HG03378 (cell line): ENCODE data around the gene RELCH.
A peak's percentile ranks its signal among the peaks of the same experiment; 100 is the strongest.
"Not testable (repeated sequence)": the region's sequence is repeated elsewhere in the genome, so short reads cannot be mapped to it uniquely, and the experiment has no call there.

Experiments used
- ATAC-seq: cut with Tn5 transposase; IDR thresholded peaks from one replicate; pipeline ENCODE4 v1.9.1; 2021; ENCODE audit warnings: mild to moderate bottlenecking, moderate library complexity; ENCODE audit not compliant: unreplicated experiment

Gene RELCH, protein sequence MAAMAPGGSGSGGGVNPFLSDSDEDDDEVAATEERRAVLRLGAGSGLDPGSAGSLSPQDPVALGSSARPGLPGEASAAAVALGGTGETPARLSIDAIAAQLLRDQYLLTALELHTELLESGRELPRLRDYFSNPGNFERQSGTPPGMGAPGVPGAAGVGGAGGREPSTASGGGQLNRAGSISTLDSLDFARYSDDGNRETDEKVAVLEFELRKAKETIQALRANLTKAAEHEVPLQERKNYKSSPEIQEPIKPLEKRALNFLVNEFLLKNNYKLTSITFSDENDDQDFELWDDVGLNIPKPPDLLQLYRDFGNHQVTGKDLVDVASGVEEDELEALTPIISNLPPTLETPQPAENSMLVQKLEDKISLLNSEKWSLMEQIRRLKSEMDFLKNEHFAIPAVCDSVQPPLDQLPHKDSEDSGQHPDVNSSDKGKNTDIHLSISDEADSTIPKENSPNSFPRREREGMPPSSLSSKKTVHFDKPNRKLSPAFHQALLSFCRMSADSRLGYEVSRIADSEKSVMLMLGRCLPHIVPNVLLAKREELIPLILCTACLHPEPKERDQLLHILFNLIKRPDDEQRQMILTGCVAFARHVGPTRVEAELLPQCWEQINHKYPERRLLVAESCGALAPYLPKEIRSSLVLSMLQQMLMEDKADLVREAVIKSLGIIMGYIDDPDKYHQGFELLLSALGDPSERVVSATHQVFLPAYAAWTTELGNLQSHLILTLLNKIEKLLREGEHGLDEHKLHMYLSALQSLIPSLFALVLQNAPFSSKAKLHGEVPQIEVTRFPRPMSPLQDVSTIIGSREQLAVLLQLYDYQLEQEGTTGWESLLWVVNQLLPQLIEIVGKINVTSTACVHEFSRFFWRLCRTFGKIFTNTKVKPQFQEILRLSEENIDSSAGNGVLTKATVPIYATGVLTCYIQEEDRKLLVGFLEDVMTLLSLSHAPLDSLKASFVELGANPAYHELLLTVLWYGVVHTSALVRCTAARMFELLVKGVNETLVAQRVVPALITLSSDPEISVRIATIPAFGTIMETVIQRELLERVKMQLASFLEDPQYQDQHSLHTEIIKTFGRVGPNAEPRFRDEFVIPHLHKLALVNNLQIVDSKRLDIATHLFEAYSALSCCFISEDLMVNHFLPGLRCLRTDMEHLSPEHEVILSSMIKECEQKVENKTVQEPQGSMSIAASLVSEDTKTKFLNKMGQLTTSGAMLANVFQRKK

DNA sequence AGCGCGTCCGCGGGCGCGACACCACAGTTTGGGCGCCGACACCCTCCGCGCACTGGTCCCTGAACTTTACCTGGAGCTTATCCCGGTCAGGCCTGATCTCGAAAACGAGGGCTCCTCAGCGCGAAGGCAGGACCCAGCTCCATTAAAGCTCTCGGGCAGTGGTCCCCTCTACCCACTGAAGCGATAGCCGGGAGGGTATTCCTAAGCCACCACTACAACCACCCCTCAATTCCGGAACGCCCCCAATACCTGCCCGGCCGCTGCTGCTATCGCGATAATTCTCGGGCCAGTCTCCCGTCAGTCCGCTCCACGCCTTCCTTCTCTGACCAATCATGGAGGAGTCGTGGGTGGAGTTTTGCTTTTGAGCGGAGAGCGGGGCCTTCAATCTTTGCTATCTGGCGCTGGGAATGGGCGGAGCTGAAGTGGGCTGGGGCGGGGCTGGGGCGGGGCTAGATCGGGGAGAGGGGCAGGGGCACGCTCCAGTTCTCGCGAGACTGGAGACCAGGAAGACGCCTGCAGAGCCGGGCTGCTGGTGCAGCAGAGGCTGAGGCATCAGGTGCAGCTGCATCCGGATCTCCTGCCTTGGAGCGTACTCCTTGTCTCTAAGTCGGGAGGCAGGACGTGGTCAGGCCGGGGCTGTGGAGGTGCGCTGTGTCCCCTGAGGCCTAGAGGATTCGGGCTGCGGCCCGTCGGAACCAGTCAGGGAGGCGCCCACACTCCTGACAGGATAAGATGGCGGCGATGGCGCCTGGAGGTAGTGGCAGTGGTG is at the start of gene RELCH, which contains the start of gene PIGN:
Gene RELCH (plus strand): TSS at position 482 of the 769 bp plus-strand sequence. CDS start 251 bp downstream, at position 733.
Gene PIGN (minus strand): TSS at position 283 of the 769 bp plus-strand sequence. CDS start 25,703 bp downstream, outside the sequence.
- ATAC-seq, result peak; percentile 77

DNA sequence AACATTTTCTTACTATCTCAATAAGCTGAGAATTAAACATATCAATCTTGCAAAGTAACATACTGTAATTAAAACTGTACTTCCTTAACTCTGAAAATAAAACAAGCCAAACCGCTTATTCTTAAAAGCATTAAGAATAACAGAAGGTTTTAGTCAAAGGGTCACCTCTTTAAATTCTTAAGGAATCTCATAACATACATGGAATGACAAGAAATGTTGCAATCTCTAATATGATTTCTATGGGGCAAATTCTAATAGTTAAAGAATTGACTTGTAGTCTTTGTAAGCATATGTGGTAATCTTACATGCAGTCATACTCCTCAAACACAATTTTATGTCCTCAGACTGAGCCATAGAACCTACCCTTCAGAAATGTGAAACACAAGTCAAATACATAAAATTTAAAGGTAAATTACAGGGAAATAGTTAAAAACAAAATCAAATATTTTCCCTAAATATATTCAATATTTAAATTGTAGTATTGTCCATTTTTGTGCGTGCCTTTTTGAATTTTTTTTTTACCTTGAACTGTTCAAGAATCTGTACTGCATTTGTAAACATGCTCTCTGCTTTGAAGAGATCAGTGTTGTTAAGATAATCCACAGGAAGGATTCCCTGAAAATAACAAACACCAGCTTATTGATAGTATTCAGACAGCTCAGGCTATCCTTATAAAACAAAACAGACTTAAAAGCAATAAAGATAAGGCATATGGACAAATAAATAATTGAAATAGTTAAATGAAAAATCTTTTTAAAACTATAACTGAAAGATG is 48.4 kb upstream of the RELCH start:
- ATAC-seq, result no peak

DNA sequence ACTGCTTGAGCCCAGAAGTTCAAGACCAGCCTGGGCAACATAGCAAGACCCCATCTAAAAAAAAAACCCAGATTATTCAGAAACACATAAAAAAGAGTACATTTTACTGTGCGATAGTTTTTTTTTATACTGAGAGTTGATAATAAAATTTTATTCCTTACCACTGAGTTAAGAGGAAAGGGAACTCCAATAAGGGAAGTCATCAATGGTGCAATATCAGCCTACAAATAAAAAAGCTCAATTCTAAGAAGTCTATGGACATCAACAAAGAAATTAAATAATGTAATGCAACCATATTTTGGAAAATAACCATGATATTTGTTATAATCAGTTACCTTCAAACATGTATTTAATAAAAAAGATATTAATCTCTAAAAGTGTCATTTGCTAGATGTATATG is 46.8 kb upstream of the RELCH start:
- no peak for ATAC-seq

DNA sequence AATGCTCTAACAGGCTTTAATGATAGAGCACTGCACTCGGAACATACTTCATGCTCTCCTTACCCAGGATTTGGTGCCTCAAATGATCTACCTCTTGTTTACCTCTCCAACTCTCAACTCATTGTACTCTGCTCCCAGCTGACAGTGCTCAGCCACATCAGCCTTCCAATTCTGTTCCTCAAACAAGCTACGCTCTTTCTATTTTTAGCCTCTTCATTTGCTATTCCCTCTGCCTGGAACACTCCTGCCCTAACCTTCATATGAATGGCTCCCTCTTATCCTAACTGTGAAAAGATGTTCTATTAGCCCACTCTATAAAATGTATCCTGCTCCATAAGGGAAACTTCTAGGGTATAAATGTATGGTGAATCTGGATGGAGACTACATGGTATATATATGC is 42.7 kb upstream of the RELCH start:
- no peak for ATAC-seq

DNA sequence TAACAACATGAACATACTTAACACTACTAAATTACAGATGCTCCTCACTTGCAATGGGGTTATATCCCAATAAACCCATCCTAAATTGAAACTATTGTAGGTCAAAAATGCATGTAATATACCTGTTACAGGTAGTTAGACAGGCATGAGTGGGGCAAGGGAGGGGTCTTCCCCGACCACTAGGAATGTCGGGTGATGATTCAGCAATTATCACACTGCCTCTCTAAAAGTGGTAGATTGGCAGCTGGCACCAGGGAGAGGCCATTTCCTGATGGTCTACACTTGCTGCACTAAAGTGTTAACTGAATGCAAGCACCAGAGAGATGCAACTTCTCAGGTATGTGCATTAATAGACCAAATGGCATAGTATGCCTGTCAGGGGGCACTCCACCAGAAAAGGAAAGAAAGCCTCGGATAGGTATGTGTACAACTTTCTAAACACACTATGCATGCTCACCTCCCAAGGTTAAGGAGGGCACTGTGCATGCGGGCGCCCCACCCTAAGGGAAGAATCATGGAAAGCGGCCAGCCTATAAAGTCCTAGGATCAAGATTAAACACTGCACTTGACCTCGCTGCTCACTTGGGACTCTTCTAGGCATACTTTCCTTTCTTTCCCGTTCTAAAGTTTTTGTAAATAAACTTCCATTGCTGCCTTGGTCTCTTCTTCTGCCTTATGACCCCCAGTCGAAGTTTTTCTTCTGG is 35.8 kb upstream of the RELCH start:
- ATAC-seq, result no peak

DNA sequence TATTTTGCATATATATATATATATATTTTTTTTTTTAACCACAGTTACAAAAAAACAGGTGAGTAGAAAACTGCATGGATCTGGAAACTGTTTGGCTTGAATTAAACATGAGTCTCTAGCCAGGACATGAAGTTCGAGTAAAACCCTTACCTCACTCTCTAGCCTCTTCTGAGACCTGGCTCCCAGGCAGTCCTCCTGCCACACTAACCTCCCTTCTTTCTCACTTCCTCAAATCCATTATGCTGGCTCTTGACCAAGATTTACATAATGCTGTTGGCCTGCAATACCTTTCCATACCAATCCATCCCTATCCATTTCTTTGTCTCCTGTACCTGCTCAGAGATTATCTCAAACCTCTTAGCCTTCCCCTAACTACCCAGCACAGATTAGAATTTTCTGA is 34.2 kb upstream of the RELCH start:
- peak; percentile 86 for ATAC-seq

DNA sequence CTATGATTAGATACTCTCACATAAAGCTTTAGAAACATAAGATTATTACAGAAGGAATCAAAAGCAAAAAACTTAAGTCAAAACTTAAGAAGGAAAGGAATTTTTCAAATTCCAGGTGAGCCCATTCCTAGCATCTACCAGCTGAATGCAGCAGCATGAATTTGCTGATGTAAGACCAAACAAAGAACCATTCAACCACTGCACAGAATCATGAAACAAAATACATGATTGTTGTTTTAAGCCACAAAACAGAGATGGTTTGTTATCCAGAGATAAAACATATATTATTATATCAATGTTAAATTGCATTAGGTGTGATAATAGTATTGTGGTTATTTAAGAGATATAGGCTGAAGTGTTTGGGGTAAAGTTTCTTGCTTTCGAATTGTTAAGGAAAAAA is 29.2 kb upstream of the RELCH start:
- no peak for ATAC-seq

DNA sequence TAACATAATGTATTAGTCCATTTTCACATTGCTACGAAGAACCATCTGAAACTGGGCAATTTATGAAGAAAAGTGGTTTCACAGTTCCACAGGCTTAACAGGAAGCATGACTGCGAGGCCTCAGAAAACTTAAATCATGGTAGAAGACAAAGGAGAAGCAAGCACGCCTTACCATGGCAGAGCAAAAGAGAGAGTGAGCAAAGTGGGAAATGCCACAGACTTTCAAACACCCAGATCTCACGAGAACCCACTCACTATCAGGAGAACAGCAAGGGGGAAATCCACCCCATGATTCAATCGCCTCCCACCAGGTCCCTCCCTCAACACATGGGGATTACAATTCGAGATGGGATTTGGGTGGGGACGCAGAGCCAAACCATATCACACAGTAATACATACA is 22.7 kb upstream of the RELCH start:
- ATAC-seq, result no peak

DNA sequence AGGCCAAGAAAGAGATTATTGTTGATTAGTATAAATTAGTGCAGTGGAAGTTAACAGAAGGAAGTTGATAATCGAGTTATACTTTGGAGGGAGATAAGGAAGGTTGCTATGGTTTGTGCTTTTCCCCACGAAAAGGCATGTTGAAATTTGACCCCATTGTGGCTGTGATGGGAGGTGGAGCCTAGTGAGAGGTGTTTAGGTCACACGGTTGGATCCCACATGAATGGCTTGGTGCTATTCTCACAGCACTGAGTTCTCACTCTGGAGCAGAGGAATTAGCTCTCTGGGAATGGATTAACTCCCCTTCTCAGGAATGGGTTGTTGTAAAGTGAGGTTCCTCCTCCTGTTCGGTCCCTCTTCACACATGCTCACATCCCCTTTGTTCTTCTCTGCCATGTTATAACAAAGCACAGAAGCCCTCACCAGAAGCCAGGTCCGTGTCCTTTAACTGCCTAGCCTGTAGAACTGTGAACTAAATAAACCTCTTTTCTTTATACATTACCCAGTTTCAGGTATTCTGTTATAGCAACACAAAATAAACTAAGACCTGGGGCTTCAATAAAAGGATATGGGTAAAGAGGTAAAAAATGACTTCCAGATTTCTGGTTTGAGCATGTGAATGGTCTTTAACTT is 22.1 kb upstream of the RELCH start:
- no peak for ATAC-seq

DNA sequence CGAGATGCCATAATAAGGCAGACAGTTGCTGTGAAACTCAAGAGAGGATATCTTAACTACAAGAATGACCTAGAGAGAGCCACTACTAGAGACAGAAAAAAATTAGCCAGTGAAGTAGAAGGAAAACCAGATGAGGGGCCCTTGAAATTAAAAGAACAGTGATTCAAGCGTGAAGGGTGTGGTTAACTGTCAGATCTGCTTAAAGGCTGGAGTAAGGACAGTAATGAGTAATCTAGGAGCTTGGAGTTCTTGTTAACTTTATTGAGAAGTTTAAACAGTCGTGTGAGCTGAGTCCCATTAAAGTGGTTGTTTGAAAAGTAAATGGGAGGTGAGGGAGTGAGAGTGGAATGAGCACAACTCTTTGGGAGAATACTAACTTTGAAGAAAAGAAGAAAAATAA is 21.5 kb upstream of the RELCH start:
- no peak for ATAC-seq

DNA sequence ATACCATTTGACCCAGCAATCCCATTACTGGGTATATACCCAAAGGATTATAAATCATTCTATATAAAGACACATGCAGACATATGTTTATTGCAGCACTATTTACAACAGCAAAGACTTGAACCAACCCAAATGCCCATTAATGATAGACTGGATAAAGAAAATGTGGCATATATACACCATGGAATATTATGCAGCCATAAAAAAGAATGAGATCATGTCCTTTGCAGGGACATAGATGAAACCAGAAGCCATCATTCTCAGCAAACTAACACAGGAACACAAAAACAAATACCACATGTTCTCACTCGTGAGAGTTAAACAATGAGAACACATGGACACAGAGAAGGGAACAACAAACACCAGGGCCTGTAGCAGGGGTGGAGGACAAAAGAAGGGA is 20.5 kb upstream of the RELCH start:
- ATAC-seq, result not testable (repeated sequence)

DNA sequence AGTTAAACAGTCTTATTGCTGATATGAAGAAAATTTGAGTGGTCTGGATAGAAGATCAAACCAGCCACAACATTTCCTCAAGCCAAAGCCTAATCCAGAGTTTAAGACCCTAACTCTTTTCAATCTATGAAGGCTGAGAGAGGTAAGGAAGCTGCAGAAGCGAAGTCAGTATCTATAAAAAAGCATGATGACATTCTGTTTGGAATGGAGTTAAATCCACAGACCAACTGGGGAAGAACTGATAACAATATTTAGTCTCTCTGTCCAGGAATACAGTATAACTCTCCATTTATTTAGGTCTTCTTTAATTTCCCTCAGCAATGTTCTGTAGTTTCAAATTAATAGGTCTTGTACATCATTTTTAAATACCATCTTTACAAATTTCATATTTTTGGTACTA is 16.2 kb upstream of the RELCH start:
- no peak for ATAC-seq

DNA sequence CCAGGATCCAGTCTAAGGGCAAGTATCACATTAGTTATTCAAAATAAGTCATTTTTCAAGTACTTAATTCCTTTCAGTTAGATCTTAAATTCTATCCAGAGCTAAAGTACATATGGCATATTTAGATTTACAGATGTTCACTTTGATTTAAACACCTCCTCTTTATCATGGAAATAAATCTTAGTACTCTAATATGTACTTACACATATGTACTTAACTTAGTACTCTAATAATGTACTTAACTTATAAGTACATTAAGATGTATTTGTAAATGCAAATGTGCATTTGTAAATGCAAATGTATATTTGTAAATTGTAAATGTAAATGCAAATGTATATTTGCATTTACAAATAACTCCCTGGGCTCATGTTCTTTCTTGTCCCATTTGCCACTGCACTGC is 14.8 kb upstream of the RELCH start:
- no peak for ATAC-seq

DNA sequence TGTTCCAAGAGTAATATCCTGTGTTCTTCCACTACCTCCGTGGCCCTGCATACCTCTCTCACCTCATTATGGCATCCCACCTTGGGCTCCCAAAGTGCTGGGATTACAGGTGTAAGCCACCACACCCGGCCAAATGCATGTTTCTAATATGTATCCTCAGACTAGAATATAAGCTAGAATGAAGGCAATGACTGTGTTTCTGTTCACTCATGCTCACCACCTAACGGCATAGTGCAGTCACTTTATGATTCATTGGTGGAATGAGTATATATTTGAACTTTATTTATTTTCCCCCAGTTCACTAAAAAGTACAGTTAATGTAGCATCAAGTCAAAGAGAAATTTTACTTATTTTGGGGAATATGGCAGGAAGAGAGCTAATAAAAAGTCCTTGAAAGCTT is 11.5 kb upstream of the RELCH start:
- ATAC-seq, result no peak

DNA sequence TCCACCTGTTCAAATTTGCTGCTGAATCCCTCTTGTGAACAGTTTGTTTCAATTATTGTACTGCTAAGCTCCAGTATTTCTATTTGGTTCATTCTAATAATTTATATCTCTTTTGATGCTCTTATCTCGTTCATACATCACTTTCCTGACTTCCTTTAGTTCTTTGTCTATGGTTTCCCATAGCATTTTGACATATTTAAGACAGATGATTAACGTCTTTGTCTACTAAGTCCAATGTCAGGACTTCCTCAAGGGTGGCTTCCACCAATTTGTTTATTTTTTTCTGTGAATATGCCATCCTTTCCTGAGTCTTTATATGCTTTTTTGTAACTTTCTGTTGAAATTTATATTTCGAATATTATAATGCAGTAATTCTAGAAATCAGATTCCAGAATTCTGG is 9.8 kb upstream of the RELCH start:
- no peak for ATAC-seq

DNA sequence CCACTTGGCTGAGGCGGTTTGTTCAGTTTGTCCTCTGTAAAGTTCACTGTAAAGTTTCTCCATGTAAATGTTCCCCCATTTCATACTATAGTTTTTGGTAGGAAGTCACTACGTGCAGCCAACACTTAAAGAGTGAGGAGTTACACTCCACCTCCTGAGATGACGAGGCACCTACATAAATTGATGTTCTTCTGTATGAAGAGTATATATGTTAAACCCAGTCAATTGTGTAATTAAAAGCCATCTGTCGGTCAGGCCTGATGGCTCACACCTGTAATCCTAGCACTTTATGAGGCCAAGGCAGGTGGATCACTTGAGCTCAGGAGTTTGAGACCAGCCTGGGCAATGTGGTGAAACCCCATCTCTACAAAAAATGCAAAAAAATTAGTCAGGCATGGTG is 7.8 kb upstream of the RELCH start:
- ATAC-seq, result no peak

DNA sequence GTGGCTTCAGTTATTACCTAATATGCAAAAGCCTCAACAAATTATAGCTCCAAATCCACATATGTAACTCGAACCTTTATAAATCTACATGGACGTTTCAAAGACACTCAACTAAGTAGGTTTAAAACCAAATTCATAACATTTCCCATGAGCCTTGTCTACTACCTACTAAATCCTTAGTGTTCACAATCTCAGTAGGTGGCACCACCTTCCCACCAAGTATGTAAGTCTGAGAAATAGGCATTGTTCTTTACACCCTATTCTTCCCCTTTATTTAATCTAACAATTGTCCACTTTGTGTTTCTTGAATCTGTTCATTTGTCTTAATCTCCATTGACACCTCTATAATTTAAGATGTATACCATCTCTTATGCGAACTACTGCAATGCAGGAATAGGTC is 4.8 kb upstream of the RELCH start:
- no peak for ATAC-seq

DNA sequence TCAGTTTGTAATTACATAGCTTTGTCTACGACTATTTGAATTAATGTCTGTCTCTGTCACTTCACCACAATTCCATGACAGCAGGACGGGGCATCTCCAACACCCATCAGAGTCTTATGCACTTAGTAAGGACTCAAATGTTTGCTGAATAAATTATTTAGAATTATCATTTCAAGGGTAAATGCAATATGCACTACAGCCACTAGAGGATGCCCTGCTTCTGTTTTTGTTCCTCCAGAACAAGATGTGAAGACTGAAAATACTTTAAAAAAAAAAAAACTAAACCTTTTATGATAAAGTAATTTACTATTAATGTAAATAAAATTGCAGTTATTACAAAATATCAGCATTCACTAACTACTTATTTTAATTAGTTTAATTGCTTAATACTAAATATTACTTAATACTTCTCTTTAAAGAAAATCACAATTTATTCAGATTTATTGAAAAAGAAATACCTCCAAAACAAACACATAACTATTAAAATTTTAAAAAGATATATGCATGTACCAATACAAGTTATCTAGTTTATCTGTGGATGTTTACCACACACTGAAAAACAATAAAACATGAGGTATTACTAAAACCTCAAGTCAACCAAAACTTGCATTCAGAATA is 3.4 kb upstream of the RELCH start:
- no peak for ATAC-seq
